HG02973 (cell line): ENCODE results near the gene PRUNE2.

Experiments used
- ATAC-seq: cut with Tn5 transposase; IDR thresholded peaks from one replicate; pipeline ENCODE4 v1.9.1; 2021; ENCODE audit warnings: moderate library complexity; ENCODE audit not compliant: unreplicated experiment

The PRUNE2 gene

DNA sequence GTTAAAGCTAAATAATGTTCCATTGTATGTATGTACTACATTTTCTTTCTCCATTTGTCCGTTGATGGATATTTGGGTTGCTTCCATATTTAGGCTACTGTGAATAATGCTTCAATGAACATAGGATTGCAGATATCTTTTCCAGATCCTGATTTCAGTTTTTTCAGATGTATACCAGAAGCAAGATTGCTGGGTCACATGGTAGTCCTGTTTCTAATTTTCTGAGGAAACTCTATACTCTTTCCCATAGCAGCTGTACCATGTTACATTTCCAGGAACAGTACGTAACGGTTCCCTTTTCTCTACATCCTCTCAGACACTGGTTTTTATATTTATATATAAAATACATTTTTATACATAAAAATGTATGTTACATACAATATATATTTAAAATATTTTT, 325.1 kb downstream of the PRUNE2 start:
- ATAC-seq = no peak

DNA sequence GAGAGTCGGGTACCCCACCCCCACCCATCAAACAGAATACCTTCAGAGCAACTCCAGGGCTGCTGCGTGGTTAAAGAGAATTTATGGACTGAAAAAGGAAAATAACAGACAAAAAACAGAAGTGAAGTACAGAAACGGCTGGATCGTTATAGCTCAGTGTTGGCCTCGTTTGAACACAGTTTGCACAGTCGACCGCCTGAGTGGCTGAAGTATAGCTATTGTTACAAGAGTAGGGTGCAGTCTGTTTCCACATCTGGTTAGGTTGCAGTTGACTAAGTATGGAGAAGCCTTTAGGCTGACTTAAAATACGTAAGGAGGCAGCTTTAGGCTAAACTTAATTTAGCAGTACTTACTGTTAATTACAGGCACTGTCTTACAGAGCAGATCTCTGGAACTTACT, 325.7 kb downstream of the PRUNE2 start:
- ATAC-seq = no peak

DNA sequence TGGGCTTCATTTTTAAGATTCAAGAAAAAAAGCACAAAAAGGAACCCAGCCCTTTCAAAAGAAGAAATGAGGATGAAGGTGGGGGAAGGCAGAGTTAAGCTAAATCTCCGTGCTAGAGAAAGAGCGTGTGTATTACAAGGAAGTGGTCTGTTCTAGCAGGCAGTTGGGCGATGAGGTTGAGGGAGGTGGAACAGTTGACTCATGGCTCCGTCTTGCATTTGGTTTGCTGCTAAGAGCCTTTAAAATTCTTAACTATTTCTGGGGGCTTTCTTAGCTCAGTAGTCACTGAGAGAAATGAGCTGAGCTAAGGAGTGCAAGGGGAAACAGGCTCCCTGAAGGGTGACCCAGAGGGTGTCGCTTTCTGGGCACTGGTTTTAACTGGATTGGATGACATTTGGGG, 329.6 kb downstream of the PRUNE2 start:
- ATAC-seq = peak; percentile 84

DNA sequence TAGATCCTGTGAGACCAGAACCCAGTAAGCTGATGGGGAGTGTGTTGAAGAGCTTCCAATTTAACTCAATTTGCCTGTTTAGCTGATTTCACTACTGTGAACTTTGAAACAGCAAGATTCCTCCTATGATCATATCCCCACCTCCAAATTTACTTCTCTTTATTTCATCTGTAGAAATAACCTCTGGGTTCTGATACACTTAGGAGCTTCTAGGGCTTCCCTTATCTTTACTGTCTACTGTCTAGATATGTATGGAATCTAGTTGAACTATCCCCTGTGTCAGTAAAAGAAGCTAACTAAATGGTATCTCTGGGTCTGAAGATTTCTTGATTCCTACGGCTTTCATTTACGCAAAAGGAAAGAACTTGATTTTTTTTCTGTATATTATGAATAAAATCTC, 330.2 kb downstream of the PRUNE2 start:
- no peak for ATAC-seq

DNA sequence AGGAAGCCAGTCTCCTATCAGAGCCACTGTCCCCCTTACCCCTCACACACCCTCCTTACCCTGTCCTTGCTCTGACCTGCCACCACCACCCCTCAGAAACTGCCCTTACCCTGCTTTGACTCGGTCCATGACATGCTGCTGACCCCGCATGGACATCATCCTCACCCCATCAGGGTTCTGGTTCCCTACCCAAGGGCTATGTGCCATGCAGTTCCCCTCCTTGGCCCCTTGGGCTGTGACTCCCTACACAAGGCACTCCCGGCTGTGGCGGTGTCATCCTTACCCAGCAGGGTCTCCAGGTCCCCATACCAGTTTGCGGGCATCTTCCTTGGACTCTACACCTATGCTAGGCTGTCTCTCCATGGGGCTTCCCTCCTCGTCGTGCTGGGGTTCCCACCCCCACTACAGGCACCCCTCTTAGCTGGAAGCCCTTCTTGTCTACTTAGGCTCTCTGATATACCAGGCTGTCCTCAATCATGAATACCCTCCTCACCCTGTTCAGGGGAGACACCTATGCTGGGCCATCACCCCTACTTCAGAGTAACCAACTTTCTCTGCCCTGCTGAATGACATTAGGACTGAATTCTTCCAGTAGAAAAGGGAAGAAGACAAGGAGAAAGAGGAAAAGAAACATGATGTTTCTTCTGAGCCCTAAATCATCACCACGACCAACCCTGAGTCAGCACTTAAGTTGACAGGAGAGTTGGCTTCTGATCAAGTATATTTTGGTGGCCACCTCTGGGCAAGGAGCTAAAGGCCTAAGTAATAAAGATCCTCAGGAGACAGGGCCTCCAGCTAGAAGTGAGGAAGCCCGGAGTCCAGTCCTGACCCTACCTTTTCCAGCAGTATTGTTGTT, 331.8 kb downstream of the PRUNE2 start:
- ATAC-seq = no peak

DNA sequence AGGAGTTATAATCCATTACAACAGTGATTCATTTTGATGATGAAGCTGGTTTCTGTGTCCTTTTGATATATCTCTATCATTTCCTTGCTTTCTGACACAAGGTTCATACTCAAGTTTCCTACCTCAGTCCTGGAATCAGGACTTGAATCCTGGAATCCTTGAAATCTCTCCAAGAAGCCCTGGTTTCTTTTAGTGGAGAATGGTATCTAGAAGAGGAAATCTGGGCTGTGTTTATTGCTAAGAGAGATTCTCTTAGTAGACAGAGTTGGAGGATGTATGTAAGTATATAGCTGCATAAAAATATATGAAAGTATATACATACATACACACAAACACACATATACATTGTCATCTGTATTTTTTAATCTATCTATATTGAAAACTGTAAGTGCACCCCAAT, 332.5 kb downstream of the PRUNE2 start:
- no peak for ATAC-seq

DNA sequence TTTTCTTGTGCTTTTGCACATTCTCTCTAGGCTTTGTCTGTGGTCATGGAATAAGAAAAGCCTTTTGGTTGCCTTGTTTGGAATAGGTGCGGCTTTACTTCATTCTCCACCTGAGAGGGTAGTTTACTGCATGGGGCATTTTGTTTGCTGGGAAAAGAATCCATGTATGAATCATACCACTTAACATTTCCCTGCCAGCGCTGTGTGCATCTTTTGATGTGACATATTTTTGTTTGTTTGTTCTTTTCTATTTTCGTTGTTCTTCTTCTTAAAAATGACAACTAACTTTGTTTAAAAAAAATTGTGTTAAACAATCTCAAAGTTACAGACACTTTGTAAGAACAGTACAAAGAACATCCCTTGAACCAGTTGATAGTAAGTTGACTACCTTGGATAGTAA, 333.8 kb downstream of the PRUNE2 start:
- no peak for ATAC-seq

DNA sequence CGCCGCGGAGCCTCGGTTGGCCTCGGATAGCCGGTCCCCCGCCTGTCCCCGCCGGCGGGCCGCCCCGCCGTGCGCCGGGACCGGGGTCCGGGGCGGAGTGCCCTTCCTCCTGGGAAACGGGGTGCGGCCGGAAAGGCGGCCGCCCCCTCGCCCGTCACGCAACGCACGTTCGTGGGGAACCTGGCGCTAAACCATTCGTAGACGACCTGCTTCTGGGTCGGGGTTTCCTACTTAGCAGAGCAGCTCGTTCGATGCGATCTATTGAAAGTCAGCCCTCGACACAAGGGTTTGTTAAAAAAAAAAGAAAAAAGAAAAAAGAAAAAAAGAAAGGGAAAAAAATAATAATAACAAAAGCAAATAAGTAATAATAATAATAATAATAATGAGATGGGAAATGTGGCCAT, 334.2 kb downstream of the PRUNE2 start:
- ATAC-seq = no peak

DNA sequence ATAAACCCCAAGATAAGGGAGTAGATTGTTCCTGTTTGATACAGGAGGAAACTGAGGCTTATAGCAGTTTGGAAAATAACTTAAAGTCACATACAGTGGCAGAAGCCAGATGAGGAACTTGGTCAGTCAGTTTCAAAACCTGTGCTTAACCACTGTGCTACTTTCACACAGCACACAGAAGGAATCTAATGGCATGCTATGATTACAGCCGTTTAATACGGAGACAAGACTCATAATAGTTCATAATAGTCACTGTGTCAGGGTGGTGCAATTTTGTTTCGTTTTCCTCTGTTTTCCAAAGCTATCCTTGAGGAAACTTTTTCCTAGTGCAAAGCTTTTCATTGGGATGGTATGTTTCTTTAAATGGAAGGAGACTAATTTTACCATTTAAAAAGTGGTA, 334.6 kb downstream of the PRUNE2 start:
- peak; percentile 87 for ATAC-seq

DNA sequence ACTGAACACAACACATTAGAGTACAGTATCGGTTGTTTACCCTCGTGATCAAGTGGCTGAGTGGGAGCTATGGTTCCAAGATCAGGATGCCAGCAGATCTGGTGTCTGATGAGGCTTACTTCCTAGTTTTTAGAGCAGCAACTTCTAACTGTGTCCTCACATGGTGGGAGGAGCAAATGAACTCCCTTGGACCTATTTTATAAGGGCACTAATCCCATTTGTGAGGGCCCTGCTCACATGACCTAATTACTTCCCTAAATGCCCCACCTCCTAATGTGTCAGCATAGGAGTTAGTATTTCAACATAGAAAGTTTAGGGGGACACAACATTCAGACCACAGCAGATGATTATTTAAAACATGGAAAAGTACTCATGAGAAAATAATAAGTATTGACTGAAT, 335.1 kb downstream of the PRUNE2 start:
- ATAC-seq = no peak

DNA sequence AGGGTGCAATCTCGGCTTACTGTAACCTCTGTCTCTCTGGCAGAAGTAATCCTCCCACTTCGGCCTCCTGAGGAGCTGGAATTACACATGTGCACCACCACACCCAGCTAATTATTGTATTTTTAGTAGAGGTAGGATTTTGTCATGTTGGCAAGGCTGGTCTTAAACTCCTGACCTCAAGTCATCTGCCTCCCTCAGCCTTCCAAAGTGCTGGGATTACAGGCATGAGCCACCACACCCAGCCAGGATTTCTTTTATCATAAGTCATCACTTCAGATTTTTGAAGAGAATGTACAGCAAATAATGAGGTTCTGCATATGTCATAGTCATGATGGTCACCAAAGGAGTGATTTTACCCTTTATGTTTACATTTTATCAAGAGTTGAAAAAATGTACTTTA, 338.8 kb downstream of the PRUNE2 start:
- no peak for ATAC-seq

DNA sequence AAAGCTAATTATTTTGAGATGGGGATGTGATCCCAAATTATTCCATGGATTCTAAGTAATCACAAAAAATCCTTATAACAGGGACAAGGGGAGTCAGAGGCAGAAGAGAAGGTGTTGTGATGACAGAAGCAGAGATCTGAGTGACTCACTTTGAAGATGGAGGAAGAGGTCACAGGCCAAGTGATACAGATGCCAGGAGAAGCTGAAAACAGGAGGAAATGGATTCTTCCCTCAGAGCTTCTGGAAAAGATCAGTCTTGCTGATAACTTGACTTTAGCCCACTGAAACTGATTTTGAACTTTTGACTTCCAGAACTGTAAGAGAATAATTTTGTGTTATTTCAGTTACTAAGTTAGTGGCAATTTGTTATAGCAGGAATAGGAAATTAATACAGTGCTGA, 341.6 kb downstream of the PRUNE2 start:
- ATAC-seq = no peak

DNA sequence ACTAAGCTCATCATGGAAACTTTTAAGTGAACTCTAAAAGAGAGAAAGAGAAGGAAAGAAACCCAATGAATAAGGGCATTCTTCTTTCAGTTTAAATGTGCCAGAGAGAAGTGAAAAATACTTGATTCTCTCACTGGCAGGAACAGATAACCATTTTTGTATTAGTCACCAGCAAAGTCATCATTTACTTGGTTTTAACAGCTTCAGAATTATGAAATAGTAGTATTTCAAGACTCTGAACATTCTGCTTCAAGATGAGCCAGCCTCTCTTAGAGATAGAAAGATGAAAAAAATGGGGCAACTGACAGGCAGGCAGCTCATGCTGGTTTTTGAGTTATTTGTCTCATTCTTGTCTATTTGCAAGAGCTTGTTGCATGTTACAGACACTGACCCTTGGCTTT, 343.4 kb downstream of the PRUNE2 start:
- ATAC-seq = peak; percentile 79

DNA sequence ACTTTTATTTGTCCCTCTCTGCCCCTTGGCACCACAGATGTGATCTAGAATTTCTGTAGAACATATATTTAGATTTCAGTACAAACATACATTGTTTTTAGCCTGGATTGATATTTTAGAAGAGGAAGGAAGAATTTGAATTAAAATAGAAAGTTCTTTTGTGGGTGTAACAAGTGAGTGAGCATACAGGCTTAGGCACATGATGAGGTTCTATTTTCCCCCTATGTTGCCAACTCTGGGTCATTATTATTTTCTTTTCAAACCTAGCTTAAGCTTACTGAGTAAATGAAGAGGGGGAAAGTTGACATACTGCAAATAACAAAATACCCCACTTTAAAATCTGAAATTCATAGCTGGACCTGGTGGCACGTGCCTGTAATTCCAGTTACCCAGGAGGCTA, 344.0 kb downstream of the PRUNE2 start:
- no peak for ATAC-seq
